Keratinocyte (primary cell): Measurements from ENCODE around the gene ZDHHC3. TPM values are rescaled to one million over a fixed set of nuclear protein-coding genes. Genes with fewer than 3 reads are reported as not detected.

ENCODE experiments used
- DNase-seq: peaks from one replicate; pipeline ENCODE4 v3.0.0-alpha.2; 2011; ENCODE audit warnings: low read depth, missing footprints, low spot score
- FAIRE-seq: peaks from 2 replicates; lab custom pipeline; 2011; peaks lifted over from hg19 to GRCh38; lab: Jason Lieb, UNC
- H2AFZ ChIP-seq: 2 replicates; pipeline ENCODE4 v1.6.0; 2012; ENCODE audit warnings: low read length, control low read depth, inconsistent platforms; ENCODE audit not compliant: control insufficient read depth
- H3K27ac ChIP-seq: 2 replicates; pipeline ENCODE4 v1.5.1; 2011; ENCODE audit warnings: low read length; ENCODE audit not compliant: control insufficient read depth, insufficient read depth
- H3K27me3 ChIP-seq: 3 replicates; pipeline ENCODE4 v1.6.0; 2011; ENCODE audit warnings: low read length; ENCODE audit not compliant: control insufficient read depth, insufficient read depth; ENCODE audit errors: extremely low read depth
- H3K36me3 ChIP-seq, 2 experiments: 2 replicates in 1 of 2; 3 replicates in 1 of 2; pipeline ENCODE4 v1.5.1; 2011; ENCODE audit warnings: low read length in 2 of 2, mild to moderate bottlenecking in 1 of 2; ENCODE audit not compliant: control insufficient read depth in 2 of 2, insufficient read depth in 2 of 2; ENCODE audit errors: extremely low read depth in 1 of 2
- H3K4me1 ChIP-seq: 3 replicates; pipeline ENCODE4 v1.5.1; 2011; ENCODE audit warnings: low read length; ENCODE audit not compliant: control insufficient read depth, insufficient read depth; ENCODE audit errors: extremely low read depth
- H3K4me2 ChIP-seq: 3 replicates; pipeline ENCODE4 v1.6.0; 2011; ENCODE audit warnings: low read depth, low read length; ENCODE audit not compliant: control insufficient read depth, insufficient read depth; ENCODE audit errors: extremely low read depth
- H3K4me3 ChIP-seq, 3 experiments: fragments of 200-600 bp in 1 of 3; sonication (generic) in 1 of 3; 2 replicates in 2 of 3; 3 replicates in 1 of 3; pipeline ENCODE4 v1.5.1; 2011 to 2016; ENCODE audit warnings: low read length in 3 of 3, mild to moderate bottlenecking in 3 of 3, control low read depth in 2 of 3, inconsistent platforms in 1 of 3, low read depth in 1 of 3, mixed read lengths in 1 of 3, mixed run types in 1 of 3, moderate library complexity in 1 of 3; ENCODE audit not compliant: control insufficient read depth in 2 of 3, insufficient read depth in 2 of 3; ENCODE audit errors: extremely low read depth in 1 of 3
- H3K79me2 ChIP-seq: 2 replicates; pipeline ENCODE4 v1.6.0; 2012; ENCODE audit warnings: low read length; ENCODE audit not compliant: control insufficient read depth, insufficient read depth
- H3K9ac ChIP-seq: 3 replicates; pipeline ENCODE4 v1.6.0; 2011; ENCODE audit warnings: low read length; ENCODE audit not compliant: control insufficient read depth, insufficient read depth; ENCODE audit errors: extremely low read depth
- H3K9me1 ChIP-seq: 3 replicates; pipeline ENCODE4 v1.6.0; 2011; ENCODE audit warnings: low read length; ENCODE audit not compliant: control insufficient read depth, insufficient read depth; ENCODE audit errors: extremely low read depth
- H3K9me3 ChIP-seq: 2 replicates; pipeline ENCODE4 v1.5.1; 2012; ENCODE audit warnings: low read depth, low read length; ENCODE audit not compliant: control insufficient read depth
- H4K20me1 ChIP-seq: 3 replicates; pipeline ENCODE4 v1.6.0; 2011; ENCODE audit warnings: low read length; ENCODE audit not compliant: control insufficient read depth, insufficient read depth; ENCODE audit errors: extremely low read depth
- CTCF ChIP-seq, 3 experiments: IDR thresholded peaks in 1 of 3; conservative IDR thresholded peaks in 1 of 3; optimal IDR thresholded peaks in 1 of 3; 2 replicates in 2 of 3; 3 replicates in 1 of 3; pipeline versions ENCODE3 to v1.5.1; 2011; ENCODE audit warnings: low read length in 3 of 3, mild to moderate bottlenecking in 3 of 3, moderate library complexity in 2 of 3, control low read depth in 1 of 3, inconsistent platforms in 1 of 3; ENCODE audit not compliant: insufficient read depth in 2 of 3; ENCODE audit errors: extremely low read depth in 1 of 3
- EZH2 ChIP-seq: IDR thresholded peaks from one replicate; pipeline ENCODE4 v1.6.1; 2012; ENCODE audit warnings: inconsistent platforms, mild to moderate bottlenecking, low read length, moderate library complexity
- dilution Hi-C: fragments of 300-500 bp; cut with MboI; formaldehyde crosslinking; loops from one replicate; pipeline ENCODE4 v1.7.0; 2020; ENCODE audit warnings: low sequenced_read_pairs; ENCODE audit not compliant: extremely low pct_ligation_motif_present
- polyA plus RNA-seq, 5 experiments: library from polyadenylated mRNA; depleted of rRNA in 3 of 5; stranded (reverse) in 3 of 5; stranded (forward) in 1 of 5; unstranded in 1 of 5; fragments of >200 nt; gene quantifications; 1 replicate in 1 of 5; 2 replicates in 3 of 5; 3 replicates in 1 of 5; pipeline versions ENCODE4 v1.2.1 to v1.2.3, GENCODE V29; 2011 to 2012; ENCODE audit warnings: missing spikeins in 2 of 5, low read depth in 1 of 5, low replicate concordance in 1 of 5

The ZDHHC3 gene
- polyA plus RNA-seq, 1 donor (not counting 4 experiments of a cell fraction or from before 2014, with no cell fraction given) = 151 TPM

- DNase-seq = no peak
- dilution Hi-C loops = no loop called here
- no peak for FAIRE-seq
Measured at GRCh38 chr3:44902628-44903027, 73.3 kb downstream of the ZDHHC3 start.

GRCh38 chr3:44899683-44900367, 76.1 kb downstream of the ZDHHC3 start:
- Histone ChIP-seq H3K9me1 (no peaks in the 10 kb centered on the region), H3K4me2 (peak overlapping the region; percentile 41), H3K27ac (no peak overlapping the region), H3K9ac (peak overlapping the region; percentile 22), H3K79me2 (no peaks in the 10 kb centered on the region), H3K36me3 (no peaks in the 10 kb centered on the region), H3K9me3 (no peaks in the 10 kb centered on the region), H3K27me3 (no peaks in the 10 kb centered on the region), H3K4me3 (no peak overlapping the region), H2AFZ (peak overlapping the region; percentile 74), H3K4me1 (peaks cover 10% of the 10 kb centered on the region), H4K20me1 (no peaks in the 10 kb centered on the region)
- TF ChIP-seq EZH2 (no peak), CTCF (optimal IDR thresholded peaks at IDR 0.05 in 1 of 3, IDR thresholded peaks at IDR 0.05 in 1 of 3, conservative IDR thresholded peaks at IDR 0.05 in 1 of 3; ENCODE audit: extremely low read depth in 1 of 3, insufficient read depth in 2 of 3, low read length in 3 of 3) (no peak)
- no peak for FAIRE-seq
- DNase-seq = no peak
- dilution Hi-C loops = no loop called here

More at GRCh38 chr3:44902628-44903027, 73.3 kb downstream of the ZDHHC3 start:
- no peaks in the 10 kb centered on the region for H3K27me3 ChIP-seq
- no peak for TF ChIP-seq CTCF (optimal IDR thresholded peaks at IDR 0.05 in 1 of 3, IDR thresholded peaks at IDR 0.05 in 1 of 3, conservative IDR thresholded peaks at IDR 0.05 in 1 of 3; ENCODE audit: extremely low read depth in 1 of 3, insufficient read depth in 2 of 3, low read length in 3 of 3)
- TF ChIP-seq EZH2 = no peak
- no peaks in the 10 kb centered on the region for H3K79me2 ChIP-seq
- H3K36me3 ChIP-seq = no peaks in the 10 kb centered on the region
- no peak overlapping the region for H3K4me2 ChIP-seq
- no peaks in the 10 kb centered on the region for H3K9me3 ChIP-seq
- no peaks in the 10 kb centered on the region for H4K20me1 ChIP-seq
- H2AFZ ChIP-seq = no peak overlapping the region
- H3K9ac ChIP-seq = no peak overlapping the region
- peaks cover 23% of the 10 kb centered on the region for H3K4me1 ChIP-seq
- no peaks in the 10 kb centered on the region for H3K9me1 ChIP-seq
- H3K27ac ChIP-seq = no peak overlapping the region
- no peak overlapping the region for H3K4me3 ChIP-seq
